CD14-positive monocyte (primary cell): ENCODE results near the gene DLGAP3. TPM values are rescaled to one million over a fixed set of nuclear protein-coding genes. Genes with fewer than 3 reads are reported as not detected.

Source experiments
- DNase-seq, 3 donors: peaks; one replicate each; pipeline ENCODE4 v3.0.0-alpha.2; 2011 to 2022
- H2AFZ ChIP-seq: 2 replicates; pipeline ENCODE4 v1.6.0; 2012; ENCODE audit warnings: mild to moderate bottlenecking, low read depth, low read length, inconsistent platforms; ENCODE audit not compliant: insufficient read depth, poor library complexity, severe bottlenecking
- H3K27ac ChIP-seq, 2 donors: 1 replicate in 1 of 2; 2 replicates in 1 of 2; pipeline ENCODE4 v1.5.1; 2012 to 2013; ENCODE audit warnings: low read length in 2 of 2, control low read depth in 1 of 2, inconsistent platforms in 1 of 2, low read depth in 1 of 2, mild to moderate bottlenecking in 1 of 2
- H3K27me3 ChIP-seq, 2 donors: one replicate each; pipeline versions ENCODE4 v1.6.0 to v1.6.1; 2011 to 2013; ENCODE audit warnings: low read length in 2 of 2; ENCODE audit not compliant: control insufficient read depth in 2 of 2, insufficient read depth in 2 of 2
- H3K36me3 ChIP-seq, 2 donors: replicated peaks in 1 of 2; 1 replicate in 1 of 2; 2 replicates in 1 of 2; pipeline versions ENCODE4 v1.5.1 to v1.6.1; 2012 to 2013; ENCODE audit warnings: low read length in 2 of 2, control low read depth in 1 of 2, inconsistent platforms in 1 of 2, mild to moderate bottlenecking in 1 of 2; ENCODE audit not compliant: insufficient read depth in 2 of 2, control insufficient read depth in 1 of 2
- H3K4me1 ChIP-seq, 2 donors: 1 replicate in 1 of 2; 2 replicates in 1 of 2; pipeline versions ENCODE4 v1.5.1 to v1.6.1; 2012 to 2013; ENCODE audit warnings: low read length in 2 of 2, control low read depth in 1 of 2, inconsistent platforms in 1 of 2, mild to moderate bottlenecking in 1 of 2, moderate library complexity in 1 of 2; ENCODE audit not compliant: insufficient read depth in 2 of 2, control insufficient read depth in 1 of 2
- H3K4me2 ChIP-seq: replicated peaks from 2 replicates; pipeline ENCODE3; 2012; ENCODE audit warnings: low read length, moderate library complexity, mild to moderate bottlenecking; ENCODE audit not compliant: poor library complexity, severe bottlenecking; ENCODE audit errors: extremely low read depth
- H3K4me3 ChIP-seq, 3 experiments: fragments of 200-600 bp in 1 of 3; sonication (generic) in 1 of 3; replicated peaks in 1 of 3; 1 replicate in 2 of 3; 2 replicates in 1 of 3; pipeline ENCODE4 v1.5.1; 2011 to 2013; ENCODE audit warnings: low read length in 3 of 3, mild to moderate bottlenecking in 3 of 3, control low read depth in 2 of 3, low read depth in 2 of 3, inconsistent platforms in 1 of 3, moderate library complexity in 1 of 3
- H3K79me2 ChIP-seq: 2 replicates; pipeline ENCODE4 v1.6.0; 2012; ENCODE audit warnings: mild to moderate bottlenecking, control low read depth, inconsistent platforms, low read length, moderate library complexity; ENCODE audit not compliant: insufficient read depth
- H3K9ac ChIP-seq: 2 replicates; pipeline ENCODE4 v1.6.0; 2017; ENCODE audit warnings: low read length, mild to moderate bottlenecking; ENCODE audit not compliant: insufficient read depth, poor library complexity, severe bottlenecking
- H3K9me3 ChIP-seq, 2 donors: replicated peaks in 1 of 2; 1 replicate in 1 of 2; 2 replicates in 1 of 2; pipeline versions ENCODE4 v1.5.1 to v1.6.1; 2012 to 2013; ENCODE audit warnings: low read length in 2 of 2, control low read depth in 1 of 2; ENCODE audit not compliant: control insufficient read depth in 1 of 2, insufficient read depth in 1 of 2
- H4K20me1 ChIP-seq: 2 replicates; pipeline ENCODE4 v1.6.0; 2012; ENCODE audit warnings: mild to moderate bottlenecking, low read length, control low read depth, moderate library complexity; ENCODE audit not compliant: insufficient read depth
- H3K27ac Mint-ChIP-seq, 7 donors: one replicate each; pipeline ENCODE4 v1.8.0; 2020; ENCODE audit warnings: mild to moderate bottlenecking in 7 of 7, mixed read lengths in 7 of 7, moderate library complexity in 6 of 7, inconsistent platforms in 2 of 7
- H3K27me3 Mint-ChIP-seq, 3 donors: one replicate each; pipeline ENCODE4 v1.8.0; 2021 to 2022; ENCODE audit warnings: low read depth in 3 of 3, mild to moderate bottlenecking in 3 of 3, mixed read lengths in 3 of 3, moderate library complexity in 3 of 3, inconsistent platforms in 1 of 3
- H3K36me3 Mint-ChIP-seq, 2 donors: one replicate each; pipeline ENCODE4 v1.8.0; 2020; ENCODE audit warnings: mixed read lengths in 2 of 2, inconsistent platforms in 1 of 2, mild to moderate bottlenecking in 1 of 2
- H3K4me1 Mint-ChIP-seq: one replicate; pipeline ENCODE4 v1.8.0; 2020; ENCODE audit warnings: mild to moderate bottlenecking, mixed read lengths
- H3K4me3 Mint-ChIP-seq, 2 donors: one replicate each; pipeline ENCODE4 v1.8.0; 2020; ENCODE audit warnings: mild to moderate bottlenecking in 2 of 2, mixed read lengths in 2 of 2, moderate library complexity in 1 of 2
- H3K9me3 Mint-ChIP-seq, 7 donors: one replicate each; pipeline ENCODE4 v1.8.0; 2020 to 2022; ENCODE audit warnings: mixed read lengths in 7 of 7, mild to moderate bottlenecking in 6 of 7, moderate library complexity in 6 of 7, inconsistent platforms in 2 of 7
- WGBS: methylation state at CpG from one replicate; pipeline ENCODE4 v1.1.5; 2013; ENCODE audit warnings: missing lambda C conversion rate; ENCODE audit not compliant: insufficient coverage; 5-methylcytosine and 5-hydroxymethylcytosine counted together
- intact Hi-C, 2 donors: fragments of 100-400 bp; cut with micrococcal nuclease; formaldehyde crosslinking; loops; one replicate each; pipeline versions ENCODE4 v1.15.0 to v1.15.1; 2023
- polyA plus RNA-seq, 3 donors: library from polyadenylated mRNA; depleted of rRNA in 1 of 3; unstranded in 2 of 3; stranded (reverse) in 1 of 3; fragments of 300-500 nt in 2 of 3; fragments of >200 nt in 1 of 3; fragmentation: Illumina TruSeq in 2 of 3; gene quantifications; 1 replicate in 2 of 3; 2 replicates in 1 of 3; pipeline ENCODE4 v1.2.3, GENCODE V29; 2012 to 2021
- TF ChIP-seq, protein P1 (sequence below): fragments of 200-600 bp; IDR thresholded peaks from one replicate; pipeline ENCODE4 v1.8.0; 2022; ENCODE audit warnings: antibody characterized with exemption, mild to moderate bottlenecking

DLGAP3 gene
- polyA plus RNA-seq, 3 donors: 0.10 to 0.56 (median 0.16) TPM

DNA sequence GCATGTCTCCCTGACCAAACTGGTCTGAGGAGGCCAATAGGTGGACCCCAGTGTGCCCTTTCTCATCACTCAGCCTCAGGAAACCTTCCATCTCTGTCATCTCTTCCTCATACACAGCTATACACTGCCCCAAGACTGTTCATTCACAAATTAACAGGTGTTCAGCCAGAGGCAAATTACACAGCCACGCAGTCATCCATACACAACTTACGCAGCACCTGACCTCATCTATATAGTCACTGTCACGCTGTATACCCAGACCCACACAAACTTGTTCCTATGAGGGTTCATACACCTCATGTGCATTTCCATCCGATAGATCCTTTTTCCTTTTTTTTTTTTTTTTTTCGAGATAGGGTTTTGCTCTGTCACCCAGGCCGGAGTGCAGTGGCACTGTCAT lies 12.4 kb downstream of the DLGAP3 start:
- peaks cover 19 to 20% of the 10 kb centered on the region in 2 donors for H3K4me1 ChIP-seq
- H3K4me2 ChIP-seq: no peak overlapping the region
- no peaks in the 10 kb centered on the region for H3K36me3 ChIP-seq
- WGBS: 97% methylated on average over 5 of the region's 6 CpGs
- TF ChIP-seq, protein P1, sequence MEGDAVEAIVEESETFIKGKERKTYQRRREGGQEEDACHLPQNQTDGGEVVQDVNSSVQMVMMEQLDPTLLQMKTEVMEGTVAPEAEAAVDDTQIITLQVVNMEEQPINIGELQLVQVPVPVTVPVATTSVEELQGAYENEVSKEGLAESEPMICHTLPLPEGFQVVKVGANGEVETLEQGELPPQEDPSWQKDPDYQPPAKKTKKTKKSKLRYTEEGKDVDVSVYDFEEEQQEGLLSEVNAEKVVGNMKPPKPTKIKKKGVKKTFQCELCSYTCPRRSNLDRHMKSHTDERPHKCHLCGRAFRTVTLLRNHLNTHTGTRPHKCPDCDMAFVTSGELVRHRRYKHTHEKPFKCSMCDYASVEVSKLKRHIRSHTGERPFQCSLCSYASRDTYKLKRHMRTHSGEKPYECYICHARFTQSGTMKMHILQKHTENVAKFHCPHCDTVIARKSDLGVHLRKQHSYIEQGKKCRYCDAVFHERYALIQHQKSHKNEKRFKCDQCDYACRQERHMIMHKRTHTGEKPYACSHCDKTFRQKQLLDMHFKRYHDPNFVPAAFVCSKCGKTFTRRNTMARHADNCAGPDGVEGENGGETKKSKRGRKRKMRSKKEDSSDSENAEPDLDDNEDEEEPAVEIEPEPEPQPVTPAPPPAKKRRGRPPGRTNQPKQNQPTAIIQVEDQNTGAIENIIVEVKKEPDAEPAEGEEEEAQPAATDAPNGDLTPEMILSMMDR: no peak
- peaks cover 2 to 8% of the 10 kb centered on the region in 2 donors for H3K27me3 ChIP-seq
- Mint-ChIP-seq H3K4me1 (peaks cover 21% of the 10 kb centered on the region), H3K9me3 (no peaks in the 10 kb centered on the region), H3K27me3 (peaks cover 7 to 13% (median 10%) of the 10 kb centered on the region in 3 donors), H3K4me3 (no peak overlapping the region), H3K36me3 (no peaks in the 10 kb centered on the region), H3K27ac (no peak overlapping the region)
- H3K79me2 ChIP-seq: no peaks in the 10 kb centered on the region
- no peak overlapping the region for H3K4me3 ChIP-seq
- no peak overlapping the region for H3K27ac ChIP-seq
- intact Hi-C loops: no loop called here
- no peak for DNase-seq
- no peak overlapping the region for H2AFZ ChIP-seq
- H3K9ac ChIP-seq: no peak overlapping the region
- no peaks in the 10 kb centered on the region for H4K20me1 ChIP-seq
- H3K9me3 ChIP-seq: no peaks in the 10 kb centered on the region

DNA sequence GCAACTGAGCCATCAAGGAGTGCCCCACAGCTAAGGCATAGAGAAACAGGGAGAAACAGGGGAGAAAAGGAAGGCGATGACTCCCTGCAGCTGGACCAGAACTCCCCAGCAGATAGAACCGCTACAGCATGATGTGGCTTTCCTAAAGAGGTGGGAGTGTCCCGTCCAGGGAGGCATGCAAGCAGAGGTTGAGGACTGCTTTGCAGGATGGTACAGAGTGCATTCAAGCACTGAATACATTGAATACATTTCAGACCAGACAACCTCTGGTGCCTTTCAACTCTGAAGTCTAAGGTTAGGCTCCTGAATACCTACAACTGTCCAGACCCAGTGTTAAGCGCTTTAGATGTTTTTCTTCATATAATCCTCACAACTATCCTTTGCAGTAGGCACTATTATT lies 13.3 kb downstream of the DLGAP3 start:
- no CpG with 5 or more reads among the region's 4 CpGs for WGBS

More for the DNA sequence above, 13.3 kb downstream of the DLGAP3 start:
- no peaks in the 10 kb centered on the region for H3K79me2 ChIP-seq
- TF ChIP-seq, protein P1: no peak
- Mint-ChIP-seq H3K27ac (no peak overlapping the region), H3K4me1 (peaks cover 21% of the 10 kb centered on the region), H3K27me3 (peaks cover 8 to 13% (median 9%) of the 10 kb centered on the region in 3 donors), H3K36me3 (no peaks in the 10 kb centered on the region), H3K4me3 (no peak overlapping the region), H3K9me3 (no peaks in the 10 kb centered on the region)
- H2AFZ ChIP-seq: no peak overlapping the region
- no peak for DNase-seq
- no peaks in the 10 kb centered on the region for H3K36me3 ChIP-seq
- H3K4me1 ChIP-seq: peaks cover 19 to 20% of the 10 kb centered on the region in 2 donors
- no peak overlapping the region for H3K4me3 ChIP-seq
- H3K27ac ChIP-seq: no peak overlapping the region
- no peak overlapping the region for H3K4me2 ChIP-seq
- H3K9ac ChIP-seq: no peak overlapping the region
- intact Hi-C loops: no loop called here
- H3K9me3 ChIP-seq: no peaks in the 10 kb centered on the region
- no peaks in the 10 kb centered on the region for H4K20me1 ChIP-seq
- H3K27me3 ChIP-seq: peaks cover 0 to 1% of the 10 kb centered on the region in 2 donors
